GM23338 (cell line): ENCODE measurements around the gene WDR76. TPM values are rescaled to one million over a fixed set of nuclear protein-coding genes. Genes with fewer than 3 reads are reported as not detected.

Experiments used
- ATAC-seq: fragments of 200-7000 bp; cut with Tn5 transposase; 3 replicates; pipeline ENCODE4 v1.9.1; 2020
- DNase-seq: peaks from one replicate; pipeline ENCODE4 v3.0.0-alpha.2; 2015; ENCODE audit warnings: low spot score
- H2AFZ ChIP-seq: fragments of 200-600 bp; sonication (generic); 2 replicates; pipeline ENCODE4 v1.8.0; 2016; ENCODE audit warnings: antibody characterized with exemption, mild to moderate bottlenecking, moderate library complexity
- H3F3A ChIP-seq: fragments of 200-600 bp; sonication (generic); replicated peaks from 2 replicates; pipeline ENCODE4 v1.8.0; 2017; ENCODE audit warnings: antibody characterized with exemption, mixed run types, low read depth
- H3K27ac ChIP-seq: fragments of 200-600 bp; sonication (generic); 2 replicates; pipeline ENCODE4 v1.6.1; 2016; ENCODE audit warnings: low read depth
- H3K27me3 ChIP-seq: fragments of 200-600 bp; sonication (generic); 2 replicates; pipeline ENCODE4 v1.8.0; 2016; ENCODE audit warnings: mild to moderate bottlenecking, mixed run types, moderate library complexity; ENCODE audit not compliant: insufficient read depth
- H3K36me3 ChIP-seq: fragments of 200-600 bp; sonication (generic); 2 replicates; pipeline ENCODE4 v1.8.0; 2016; ENCODE audit warnings: mild to moderate bottlenecking; ENCODE audit not compliant: insufficient read depth
- H3K4me1 ChIP-seq: fragments of 200-600 bp; sonication (generic); 2 replicates; pipeline ENCODE4 v1.8.0; 2016; ENCODE audit warnings: mild to moderate bottlenecking, moderate library complexity; ENCODE audit not compliant: insufficient read depth
- H3K4me2 ChIP-seq: fragments of 200-600 bp; sonication (generic); 2 replicates; pipeline ENCODE4 v1.7.1; 2017; ENCODE audit warnings: mixed run types
- H3K4me3 ChIP-seq: fragments of 200-600 bp; sonication (generic); 2 replicates; pipeline ENCODE4 v1.6.1; 2016; ENCODE audit warnings: mixed run types
- H3K79me2 ChIP-seq: fragments of 200-600 bp; sonication (generic); replicated peaks from 2 replicates; pipeline ENCODE4 v1.8.0; 2017; ENCODE audit warnings: mild to moderate bottlenecking; ENCODE audit not compliant: insufficient read depth
- H3K9me2 ChIP-seq: fragments of 200-600 bp; sonication (generic); 2 replicates; pipeline ENCODE4 v1.8.0; 2017; ENCODE audit not compliant: insufficient read depth
- H4K20me1 ChIP-seq: fragments of 200-600 bp; sonication (generic); replicated peaks from 2 replicates; pipeline ENCODE4 v1.8.0; 2017; ENCODE audit warnings: mild to moderate bottlenecking; ENCODE audit not compliant: insufficient read depth
- H3K27ac Mint-ChIP-seq: 2 replicates; pipeline ENCODE4 v1.8.0; 2020; ENCODE audit warnings: inconsistent platforms, mild to moderate bottlenecking, moderate library complexity, mixed read lengths
- H3K27me3 Mint-ChIP-seq: 3 replicates; pipeline ENCODE4 v1.8.0; 2022; ENCODE audit warnings: low read depth, mild to moderate bottlenecking, moderate library complexity, mixed read lengths, inconsistent platforms; ENCODE audit not compliant: insufficient read depth, poor library complexity
- H3K36me3 Mint-ChIP-seq: 3 replicates; pipeline ENCODE4 v1.8.0; 2021; ENCODE audit warnings: low read depth, mild to moderate bottlenecking, inconsistent platforms, moderate library complexity, mixed read lengths
- H3K4me1 Mint-ChIP-seq: 3 replicates; pipeline ENCODE4 v1.8.0; 2020; ENCODE audit warnings: mild to moderate bottlenecking, inconsistent platforms, mixed read lengths
- H3K4me3 Mint-ChIP-seq: 3 replicates; pipeline ENCODE4 v1.8.0; 2021; ENCODE audit warnings: moderate library complexity, mild to moderate bottlenecking, inconsistent platforms, mixed read lengths
- H3K9me3 Mint-ChIP-seq: 3 replicates; pipeline ENCODE4 v1.8.0; 2020; ENCODE audit warnings: moderate library complexity, mild to moderate bottlenecking, inconsistent platforms, mixed read lengths
- CREB1 ChIP-seq: fragments of 250-450 bp; sonication (Bioruptor Pico); IDR thresholded peaks from 2 replicates; pipeline ENCODE4 v1.5.0; 2020; ENCODE audit warnings: low read depth, mild to moderate bottlenecking, moderate library complexity
- EZH2 ChIP-seq: fragments of 200-600 bp; sonication (generic); IDR thresholded peaks from one replicate; pipeline ENCODE4 v1.8.0; 2017; ENCODE audit warnings: antibody characterized with exemption, mild to moderate bottlenecking, low read depth; ENCODE audit not compliant: unreplicated experiment
- EZH2phosphoT487 ChIP-seq: fragments of 200-600 bp; sonication (generic); IDR thresholded peaks from one replicate; pipeline ENCODE4 v1.8.1; 2018; ENCODE audit warnings: antibody characterized with exemption; ENCODE audit not compliant: unreplicated experiment
- JUNB ChIP-seq: IDR thresholded peaks from one replicate; pipeline ENCODE4 v1.6.1; 2016; ENCODE audit warnings: antibody characterized with exemption; ENCODE audit not compliant: unreplicated experiment
- NANOG ChIP-seq: IDR thresholded peaks from 2 replicates; pipeline ENCODE4 v1.6.1; 2016; ENCODE audit warnings: antibody characterized with exemption, borderline replicate concordance
- POLR2AphosphoS5 ChIP-seq: IDR thresholded peaks from 2 replicates; pipeline ENCODE4 v1.6.1; 2016; ENCODE audit warnings: antibody characterized with exemption, low read depth
- STAT1 ChIP-seq: IDR thresholded peaks from one replicate; pipeline ENCODE4 v1.6.1; 2016; ENCODE audit warnings: antibody characterized with exemption; ENCODE audit not compliant: unreplicated experiment
- ZNF331 ChIP-seq: fragments of 250-450 bp; sonication (Bioruptor Pico); IDR thresholded peaks from 2 replicates; pipeline ENCODE4 v1.5.0; 2020; ENCODE audit warnings: low read depth, mild to moderate bottlenecking, moderate library complexity
- polyA plus RNA-seq: library from polyadenylated mRNA; unstranded; fragments of >200 nt; fragmentation: Nextera tagmentation; extraction: Ambion mirVana; gene quantifications from 2 replicates; pipeline ENCODE4 v1.2.1, GENCODE V29; 2016
- total RNA-seq: library from RNA; depleted of rRNA; stranded (reverse); fragments of >200 nt; shearing (Covaris generic); gene quantifications from 2 replicates; pipeline ENCODE4 v1.2.3, GENCODE V29; 2014
- TF ChIP-seq, protein P1 (sequence below): fragments of 250-450 bp; sonication (Bioruptor Pico); IDR thresholded peaks from 2 replicates; pipeline ENCODE4 v1.5.0; 2020; ENCODE audit warnings: mild to moderate bottlenecking, moderate library complexity
- TF ChIP-seq, protein P2 (sequence below), 2 experiments: fragments of 200-600 bp in 1 of 2; sonication (generic) in 1 of 2; conservative IDR thresholded peaks; 2 replicates each; pipeline versions ENCODE4 v1.5.1 to v1.6.1; 2016 to 2017; ENCODE audit warnings: antibody characterized with exemption in 2 of 2, low read depth in 2 of 2, mild to moderate bottlenecking in 2 of 2, moderate library complexity in 1 of 2
- TF ChIP-seq, protein P3 (sequence below): IDR thresholded peaks from 2 replicates; pipeline ENCODE4 v1.6.1; 2016; ENCODE audit warnings: antibody characterized with exemption

The WDR76 gene
- total and polyA plus RNA-seq, 2 experiments from 2014 or later = 9.7 to 17.8 TPM

- TF ChIP-seq, protein P1, sequence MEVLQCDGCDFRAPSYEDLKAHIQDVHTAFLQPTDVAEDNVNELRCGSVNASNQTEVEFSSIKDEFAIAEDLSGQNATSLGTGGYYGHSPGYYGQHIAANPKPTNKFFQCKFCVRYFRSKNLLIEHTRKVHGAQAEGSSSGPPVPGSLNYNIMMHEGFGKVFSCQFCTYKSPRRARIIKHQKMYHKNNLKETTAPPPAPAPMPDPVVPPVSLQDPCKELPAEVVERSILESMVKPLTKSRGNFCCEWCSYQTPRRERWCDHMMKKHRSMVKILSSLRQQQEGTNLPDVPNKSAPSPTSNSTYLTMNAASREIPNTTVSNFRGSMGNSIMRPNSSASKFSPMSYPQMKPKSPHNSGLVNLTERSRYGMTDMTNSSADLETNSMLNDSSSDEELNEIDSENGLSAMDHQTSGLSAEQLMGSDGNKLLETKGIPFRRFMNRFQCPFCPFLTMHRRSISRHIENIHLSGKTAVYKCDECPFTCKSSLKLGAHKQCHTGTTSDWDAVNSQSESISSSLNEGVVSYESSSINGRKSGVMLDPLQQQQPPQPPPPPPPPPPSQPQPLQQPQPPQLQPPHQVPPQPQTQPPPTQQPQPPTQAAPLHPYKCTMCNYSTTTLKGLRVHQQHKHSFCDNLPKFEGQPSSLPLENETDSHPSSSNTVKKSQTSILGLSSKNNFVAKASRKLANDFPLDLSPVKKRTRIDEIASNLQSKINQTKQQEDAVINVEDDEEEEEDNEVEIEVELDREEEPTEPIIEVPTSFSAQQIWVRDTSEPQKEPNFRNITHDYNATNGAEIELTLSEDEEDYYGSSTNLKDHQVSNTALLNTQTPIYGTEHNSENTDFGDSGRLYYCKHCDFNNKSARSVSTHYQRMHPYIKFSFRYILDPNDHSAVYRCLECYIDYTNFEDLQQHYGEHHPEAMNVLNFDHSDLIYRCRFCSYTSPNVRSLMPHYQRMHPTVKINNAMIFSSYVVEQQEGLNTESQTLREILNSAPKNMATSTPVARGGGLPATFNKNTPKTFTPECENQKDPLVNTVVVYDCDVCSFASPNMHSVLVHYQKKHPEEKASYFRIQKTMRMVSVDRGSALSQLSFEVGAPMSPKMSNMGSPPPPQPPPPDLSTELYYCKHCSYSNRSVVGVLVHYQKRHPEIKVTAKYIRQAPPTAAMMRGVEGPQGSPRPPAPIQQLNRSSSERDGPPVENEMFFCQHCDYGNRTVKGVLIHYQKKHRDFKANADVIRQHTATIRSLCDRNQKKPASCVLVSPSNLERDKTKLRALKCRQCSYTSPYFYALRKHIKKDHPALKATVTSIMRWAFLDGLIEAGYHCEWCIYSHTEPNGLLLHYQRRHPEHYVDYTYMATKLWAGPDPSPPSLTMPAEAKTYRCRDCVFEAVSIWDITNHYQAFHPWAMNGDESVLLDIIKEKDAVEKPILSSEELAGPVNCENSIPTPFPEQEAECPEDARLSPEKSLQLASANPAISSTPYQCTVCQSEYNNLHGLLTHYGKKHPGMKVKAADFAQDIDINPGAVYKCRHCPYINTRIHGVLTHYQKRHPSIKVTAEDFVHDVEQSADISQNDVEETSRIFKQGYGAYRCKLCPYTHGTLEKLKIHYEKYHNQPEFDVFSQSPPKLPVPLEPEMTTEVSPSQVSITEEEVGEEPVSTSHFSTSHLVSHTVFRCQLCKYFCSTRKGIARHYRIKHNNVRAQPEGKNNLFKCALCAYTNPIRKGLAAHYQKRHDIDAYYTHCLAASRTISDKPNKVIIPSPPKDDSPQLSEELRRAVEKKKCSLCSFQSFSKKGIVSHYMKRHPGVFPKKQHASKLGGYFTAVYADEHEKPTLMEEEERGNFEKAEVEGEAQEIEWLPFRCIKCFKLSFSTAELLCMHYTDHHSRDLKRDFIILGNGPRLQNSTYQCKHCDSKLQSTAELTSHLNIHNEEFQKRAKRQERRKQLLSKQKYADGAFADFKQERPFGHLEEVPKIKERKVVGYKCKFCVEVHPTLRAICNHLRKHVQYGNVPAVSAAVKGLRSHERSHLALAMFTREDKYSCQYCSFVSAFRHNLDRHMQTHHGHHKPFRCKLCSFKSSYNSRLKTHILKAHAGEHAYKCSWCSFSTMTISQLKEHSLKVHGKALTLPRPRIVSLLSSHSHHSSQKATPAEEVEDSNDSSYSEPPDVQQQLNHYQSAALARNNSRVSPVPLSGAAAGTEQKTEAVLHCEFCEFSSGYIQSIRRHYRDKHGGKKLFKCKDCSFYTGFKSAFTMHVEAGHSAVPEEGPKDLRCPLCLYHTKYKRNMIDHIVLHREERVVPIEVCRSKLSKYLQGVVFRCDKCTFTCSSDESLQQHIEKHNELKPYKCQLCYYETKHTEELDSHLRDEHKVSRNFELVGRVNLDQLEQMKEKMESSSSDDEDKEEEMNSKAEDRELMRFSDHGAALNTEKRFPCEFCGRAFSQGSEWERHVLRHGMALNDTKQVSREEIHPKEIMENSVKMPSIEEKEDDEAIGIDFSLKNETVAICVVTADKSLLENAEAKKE = no peak
- TF ChIP-seq, protein P2, sequence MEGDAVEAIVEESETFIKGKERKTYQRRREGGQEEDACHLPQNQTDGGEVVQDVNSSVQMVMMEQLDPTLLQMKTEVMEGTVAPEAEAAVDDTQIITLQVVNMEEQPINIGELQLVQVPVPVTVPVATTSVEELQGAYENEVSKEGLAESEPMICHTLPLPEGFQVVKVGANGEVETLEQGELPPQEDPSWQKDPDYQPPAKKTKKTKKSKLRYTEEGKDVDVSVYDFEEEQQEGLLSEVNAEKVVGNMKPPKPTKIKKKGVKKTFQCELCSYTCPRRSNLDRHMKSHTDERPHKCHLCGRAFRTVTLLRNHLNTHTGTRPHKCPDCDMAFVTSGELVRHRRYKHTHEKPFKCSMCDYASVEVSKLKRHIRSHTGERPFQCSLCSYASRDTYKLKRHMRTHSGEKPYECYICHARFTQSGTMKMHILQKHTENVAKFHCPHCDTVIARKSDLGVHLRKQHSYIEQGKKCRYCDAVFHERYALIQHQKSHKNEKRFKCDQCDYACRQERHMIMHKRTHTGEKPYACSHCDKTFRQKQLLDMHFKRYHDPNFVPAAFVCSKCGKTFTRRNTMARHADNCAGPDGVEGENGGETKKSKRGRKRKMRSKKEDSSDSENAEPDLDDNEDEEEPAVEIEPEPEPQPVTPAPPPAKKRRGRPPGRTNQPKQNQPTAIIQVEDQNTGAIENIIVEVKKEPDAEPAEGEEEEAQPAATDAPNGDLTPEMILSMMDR (conservative IDR thresholded peaks at IDR 0.05; ENCODE audit: low read depth in 2 of 2) = no peak
- no peak for TF ChIP-seq CREB1 (CRISPR knock-in tag)
- TF ChIP-seq ZNF331 (CRISPR knock-in tag) = no peak
- TF ChIP-seq JUNB = no peak
- TF ChIP-seq EZH2phosphoT487 = no peak
- TF ChIP-seq STAT1 = no peak
These were observed 61.1 kb downstream of the WDR76 start (continued) for GRCh38 chr15:43887901-43888300.

DNA sequence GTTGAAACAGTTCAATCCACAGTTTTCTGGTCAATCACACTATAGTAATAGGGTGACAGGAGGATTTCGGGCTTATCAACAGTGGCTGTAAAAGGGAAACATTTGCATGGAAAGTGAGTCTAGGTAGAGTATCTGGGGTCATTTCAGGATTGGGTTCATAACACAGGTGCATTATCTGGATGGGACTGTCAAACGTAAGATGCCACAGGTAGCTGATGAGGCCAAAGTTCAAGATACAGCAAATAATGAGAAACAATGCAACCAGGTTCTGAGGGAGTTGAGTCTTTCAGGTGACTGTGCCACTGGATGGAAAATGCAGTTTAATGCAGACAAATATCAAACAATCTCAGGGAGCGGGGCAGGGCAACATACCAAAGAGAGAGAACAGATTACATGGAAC lies 62.2 kb downstream of the WDR76 start:
- Mint-ChIP-seq H3K27ac (no peak overlapping the region), H3K36me3 (peaks cover 9% of the 10 kb centered on the region; the same call in 1 of the 3 replicates), H3K4me1 (no peaks in the 10 kb centered on the region; the same call in 2 of the 3 replicates), H3K27me3 (peaks cover 3% of the 10 kb centered on the region), H3K9me3 (no peaks in the 10 kb centered on the region), H3K4me3 (no peak overlapping the region)
- no peak for DNase-seq
- H3K9me2 ChIP-seq = no peaks in the 10 kb centered on the region
- no peak overlapping the region for H3K4me2 ChIP-seq
- no peaks in the 10 kb centered on the region for H3K27me3 ChIP-seq
- no peak for ATAC-seq
- H4K20me1 ChIP-seq = no peaks in the 10 kb centered on the region; the same call in 1 of the 2 replicates
- no peak overlapping the region for H3K27ac ChIP-seq
- H3K4me1 ChIP-seq = no peaks in the 10 kb centered on the region
- no peaks in the 10 kb centered on the region for H3F3A ChIP-seq
- no peaks in the 10 kb centered on the region for H3K79me2 ChIP-seq
- no peak overlapping the region for H2AFZ ChIP-seq
- H3K4me3 ChIP-seq = no peak overlapping the region
- H3K36me3 ChIP-seq = no peaks in the 10 kb centered on the region
- TF ChIP-seq POLR2AphosphoS5 = no peak
- TF ChIP-seq NANOG = no peak
- TF ChIP-seq EZH2phosphoT487 = no peak
- TF ChIP-seq, protein P3, sequence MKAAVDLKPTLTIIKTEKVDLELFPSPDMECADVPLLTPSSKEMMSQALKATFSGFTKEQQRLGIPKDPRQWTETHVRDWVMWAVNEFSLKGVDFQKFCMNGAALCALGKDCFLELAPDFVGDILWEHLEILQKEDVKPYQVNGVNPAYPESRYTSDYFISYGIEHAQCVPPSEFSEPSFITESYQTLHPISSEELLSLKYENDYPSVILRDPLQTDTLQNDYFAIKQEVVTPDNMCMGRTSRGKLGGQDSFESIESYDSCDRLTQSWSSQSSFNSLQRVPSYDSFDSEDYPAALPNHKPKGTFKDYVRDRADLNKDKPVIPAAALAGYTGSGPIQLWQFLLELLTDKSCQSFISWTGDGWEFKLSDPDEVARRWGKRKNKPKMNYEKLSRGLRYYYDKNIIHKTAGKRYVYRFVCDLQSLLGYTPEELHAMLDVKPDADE = no peak
- no peak for TF ChIP-seq CREB1 (CRISPR knock-in tag)
- no peak for TF ChIP-seq ZNF331 (CRISPR knock-in tag)
- no peak for TF ChIP-seq EZH2
- no peak for TF ChIP-seq STAT1
